Kidney epithelial cell (primary cell): ENCODE results near the gene C1orf159. TPM values are rescaled to one million over a fixed set of nuclear protein-coding genes. Genes with fewer than 3 reads are reported as not detected.

Source experiments
- DNase-seq: peaks from one replicate; pipeline ENCODE4 v3.0.0-alpha.2; 2010; ENCODE audit warnings: low read depth
- H3K27me3 ChIP-seq: 2 replicates; pipeline ENCODE4 v1.6.0; 2011; ENCODE audit warnings: low read length; ENCODE audit not compliant: control insufficient read depth, insufficient read depth
- H3K36me3 ChIP-seq: 2 replicates; pipeline ENCODE4 v1.5.1; 2011; ENCODE audit warnings: low read length; ENCODE audit not compliant: control insufficient read depth, insufficient read depth
- H3K4me3 ChIP-seq: 2 replicates; pipeline ENCODE4 v1.5.1; 2011; ENCODE audit warnings: low read depth, mild to moderate bottlenecking, control low read depth, low read length
- total RNA-seq: library from RNA; depleted of rRNA; stranded (reverse); fragments of >200 nt; gene quantifications from 2 replicates; pipeline ENCODE4 v1.2.3, GENCODE V29; 2015
- TF ChIP-seq, protein P1 (sequence below): IDR thresholded peaks from 2 replicates; pipeline ENCODE4 v1.5.1; 2011; ENCODE audit warnings: mild to moderate bottlenecking, moderate library complexity, low read length, control low read depth, inconsistent platforms; ENCODE audit not compliant: insufficient read depth, poor library complexity, severe bottlenecking

Gene C1orf159
- total RNA-seq, 1 donor from 2014 or later, result 20.3 TPM

DNA sequence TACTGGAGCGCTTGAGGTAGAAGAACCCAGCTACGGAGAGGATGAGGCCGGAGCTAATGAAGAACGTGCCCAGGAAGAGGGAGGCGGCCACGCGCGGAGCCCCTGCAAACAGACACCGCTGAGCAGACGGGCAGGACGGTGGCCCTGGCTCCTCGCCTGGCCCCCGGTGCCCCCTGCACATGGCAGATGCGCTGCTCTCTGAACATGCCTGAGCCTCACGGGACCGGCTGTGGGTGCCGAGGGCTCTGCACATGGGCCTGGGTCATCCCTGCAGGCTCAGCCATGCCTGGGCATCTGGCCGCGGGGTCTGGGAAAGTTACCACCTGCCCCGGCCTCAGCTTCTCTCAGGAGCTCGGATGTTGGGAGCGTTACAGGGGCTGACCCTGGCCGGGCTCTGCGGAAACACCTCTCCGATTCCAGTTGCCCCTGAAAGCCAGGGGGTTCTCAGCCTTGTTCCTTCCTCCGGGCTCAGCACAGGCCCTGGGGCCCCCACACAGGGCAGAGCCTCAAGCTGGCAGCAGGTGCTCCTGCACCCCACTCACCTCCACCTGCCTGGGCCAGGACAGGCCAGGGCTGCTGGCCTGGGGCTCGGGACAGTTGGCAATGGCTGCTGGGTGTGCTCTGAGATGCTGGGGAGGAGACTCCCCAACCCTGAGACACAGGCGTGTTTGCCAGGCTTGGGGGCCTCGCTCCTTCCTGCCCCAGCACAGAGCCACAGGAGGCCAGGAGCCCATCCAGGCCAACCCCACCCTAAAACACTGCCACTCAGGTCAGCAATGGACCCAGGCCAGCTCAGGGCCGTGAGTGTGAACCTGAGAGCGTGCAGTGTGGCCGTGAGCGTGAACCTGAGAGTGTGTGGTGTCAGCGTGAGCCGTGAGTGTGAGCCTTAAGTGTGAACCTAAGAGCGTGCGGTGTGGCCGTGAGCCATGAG is 29.7 kb downstream of the C1orf159 start:
- DNase-seq, result no peak
- no peaks in the 10 kb centered on the region for H3K27me3 ChIP-seq
- TF ChIP-seq, protein P1, sequence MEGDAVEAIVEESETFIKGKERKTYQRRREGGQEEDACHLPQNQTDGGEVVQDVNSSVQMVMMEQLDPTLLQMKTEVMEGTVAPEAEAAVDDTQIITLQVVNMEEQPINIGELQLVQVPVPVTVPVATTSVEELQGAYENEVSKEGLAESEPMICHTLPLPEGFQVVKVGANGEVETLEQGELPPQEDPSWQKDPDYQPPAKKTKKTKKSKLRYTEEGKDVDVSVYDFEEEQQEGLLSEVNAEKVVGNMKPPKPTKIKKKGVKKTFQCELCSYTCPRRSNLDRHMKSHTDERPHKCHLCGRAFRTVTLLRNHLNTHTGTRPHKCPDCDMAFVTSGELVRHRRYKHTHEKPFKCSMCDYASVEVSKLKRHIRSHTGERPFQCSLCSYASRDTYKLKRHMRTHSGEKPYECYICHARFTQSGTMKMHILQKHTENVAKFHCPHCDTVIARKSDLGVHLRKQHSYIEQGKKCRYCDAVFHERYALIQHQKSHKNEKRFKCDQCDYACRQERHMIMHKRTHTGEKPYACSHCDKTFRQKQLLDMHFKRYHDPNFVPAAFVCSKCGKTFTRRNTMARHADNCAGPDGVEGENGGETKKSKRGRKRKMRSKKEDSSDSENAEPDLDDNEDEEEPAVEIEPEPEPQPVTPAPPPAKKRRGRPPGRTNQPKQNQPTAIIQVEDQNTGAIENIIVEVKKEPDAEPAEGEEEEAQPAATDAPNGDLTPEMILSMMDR, result no peak
- no peaks in the 10 kb centered on the region for H3K36me3 ChIP-seq
- no peak overlapping the region for H3K4me3 ChIP-seq

DNA sequence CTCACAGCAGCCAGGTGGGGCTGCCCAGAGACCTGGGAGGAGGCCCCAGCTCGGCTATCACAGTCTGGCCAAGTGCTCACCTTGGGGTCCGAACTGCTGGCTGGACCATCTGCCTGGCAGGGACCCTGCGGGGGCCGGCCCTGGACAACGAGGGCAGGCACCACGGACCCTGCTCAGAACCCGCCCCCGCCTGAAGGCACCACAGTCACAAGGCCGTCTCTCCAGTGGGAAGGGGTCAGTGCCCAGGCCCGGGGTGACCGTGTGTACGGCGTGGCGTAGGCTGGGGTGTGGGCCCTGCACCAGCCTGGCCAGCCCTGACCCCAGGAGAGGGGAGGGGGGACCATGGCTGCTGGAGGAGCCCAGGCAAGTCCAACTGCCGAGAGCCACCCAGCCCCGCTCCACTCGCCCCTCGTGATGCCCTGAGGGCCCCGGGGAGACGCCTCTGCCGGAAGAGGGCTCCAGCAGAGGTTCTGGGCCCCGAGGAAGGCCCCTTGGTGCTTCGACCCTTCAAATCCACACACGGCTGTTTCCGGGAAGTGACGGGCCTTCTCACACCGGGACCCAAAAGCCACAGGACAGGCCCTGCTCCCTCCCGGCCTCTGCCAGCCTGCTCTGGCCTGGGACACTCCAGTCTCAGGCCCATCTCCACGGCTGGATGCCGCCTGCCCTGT is 30.6 kb downstream of the C1orf159 start:
- Histone ChIP-seq H3K4me3 (no peak overlapping the region), H3K27me3 (no peaks in the 10 kb centered on the region), H3K36me3 (no peaks in the 10 kb centered on the region)
- TF ChIP-seq, protein P1, result no peak
- DNase-seq, result no peak

DNA sequence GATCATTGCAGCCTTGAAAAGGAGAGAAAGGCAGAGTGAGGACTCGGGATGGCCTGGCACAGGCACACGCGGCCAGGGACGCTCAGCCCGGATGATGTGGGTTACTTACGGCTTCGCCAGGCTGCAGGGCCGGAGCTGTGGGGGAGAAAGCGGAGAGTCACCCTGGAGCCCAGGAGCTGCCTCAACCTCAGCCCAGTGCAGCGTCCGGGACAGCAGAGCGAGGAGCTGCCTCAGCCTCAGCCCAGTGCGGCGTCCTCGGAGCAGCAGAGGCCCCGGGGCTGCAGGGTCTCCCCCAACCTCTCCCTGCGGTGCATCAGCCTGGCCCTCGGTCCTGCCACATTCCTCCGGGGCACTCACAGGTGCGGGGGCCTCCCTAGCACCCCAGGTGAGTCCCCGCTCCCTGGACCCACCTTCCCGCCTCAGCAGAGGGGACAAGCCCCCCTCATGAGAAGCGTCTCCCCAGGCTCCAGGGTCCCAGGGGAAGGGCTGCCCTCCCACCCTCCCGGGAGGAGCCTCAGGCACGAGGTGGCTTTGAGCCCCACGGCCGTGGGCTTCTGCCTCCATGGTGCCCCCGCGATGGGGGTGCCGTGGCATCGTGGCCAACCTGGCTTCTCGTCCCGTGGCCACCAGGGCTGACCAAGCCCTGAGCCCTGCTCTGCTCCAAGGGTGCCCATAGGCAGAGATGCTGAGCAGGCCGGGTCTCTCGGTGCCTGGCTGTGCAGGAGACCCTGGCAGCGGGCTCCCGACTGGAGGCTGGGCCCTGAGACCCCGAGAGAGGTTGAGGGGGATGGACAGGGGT is 31.3 kb downstream of the C1orf159 start:
- DNase-seq, result no peak
- Histone ChIP-seq H3K4me3 (no peak overlapping the region), H3K27me3 (no peaks in the 10 kb centered on the region), H3K36me3 (no peaks in the 10 kb centered on the region)
- TF ChIP-seq, protein P1, result no peak

DNA sequence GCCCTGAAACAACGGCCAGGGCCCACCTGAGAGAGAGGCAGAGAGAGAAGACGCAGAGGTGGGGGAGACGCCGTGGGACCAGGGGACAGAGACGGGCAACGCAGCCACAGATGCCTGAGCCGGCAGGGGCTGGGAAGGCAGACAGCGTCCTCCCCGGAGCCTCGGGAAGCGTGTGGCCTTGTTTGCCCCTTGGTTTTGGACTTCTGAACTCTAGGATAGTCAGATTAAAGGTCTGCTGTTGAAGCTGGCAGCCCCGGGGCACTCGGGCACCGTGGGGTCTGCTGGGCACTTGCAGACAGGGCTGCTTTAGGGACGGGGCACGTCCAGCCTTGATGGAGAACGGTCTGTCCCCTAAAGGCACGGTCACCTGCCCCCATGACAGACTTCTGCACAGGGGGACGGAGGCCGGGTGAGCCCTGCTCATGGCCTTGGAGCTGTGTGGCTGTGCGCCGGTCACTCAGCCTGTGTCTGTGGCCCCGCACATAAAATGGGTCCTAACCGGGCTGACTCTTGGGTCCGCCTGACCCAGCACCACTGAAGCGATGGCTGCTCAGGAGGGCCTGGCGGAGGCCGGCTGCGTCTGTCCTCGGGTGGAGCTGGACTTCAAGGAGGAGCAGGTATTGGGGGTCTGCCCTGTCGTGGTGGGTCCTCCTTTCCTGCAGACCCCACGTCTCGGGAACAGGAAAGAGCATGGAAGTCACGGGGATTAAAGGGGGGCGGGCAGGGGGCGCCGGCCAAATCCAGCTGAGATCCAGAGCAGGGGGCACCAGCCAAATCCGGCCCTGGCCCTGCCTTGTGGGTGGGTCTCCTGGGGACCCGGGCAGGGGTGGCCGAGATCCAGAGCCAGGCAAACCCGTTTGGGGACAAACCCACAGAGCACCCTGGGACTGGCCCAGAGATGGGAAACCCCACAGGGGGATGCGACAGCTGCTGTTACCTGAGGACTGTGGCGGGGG is 32.2 kb downstream of the C1orf159 start:
- H3K4me3 ChIP-seq, result no peak overlapping the region
- no peaks in the 10 kb centered on the region for H3K27me3 ChIP-seq
- H3K36me3 ChIP-seq, result no peaks in the 10 kb centered on the region
- TF ChIP-seq, protein P1, result no peak
- DNase-seq, result no peak

DNA sequence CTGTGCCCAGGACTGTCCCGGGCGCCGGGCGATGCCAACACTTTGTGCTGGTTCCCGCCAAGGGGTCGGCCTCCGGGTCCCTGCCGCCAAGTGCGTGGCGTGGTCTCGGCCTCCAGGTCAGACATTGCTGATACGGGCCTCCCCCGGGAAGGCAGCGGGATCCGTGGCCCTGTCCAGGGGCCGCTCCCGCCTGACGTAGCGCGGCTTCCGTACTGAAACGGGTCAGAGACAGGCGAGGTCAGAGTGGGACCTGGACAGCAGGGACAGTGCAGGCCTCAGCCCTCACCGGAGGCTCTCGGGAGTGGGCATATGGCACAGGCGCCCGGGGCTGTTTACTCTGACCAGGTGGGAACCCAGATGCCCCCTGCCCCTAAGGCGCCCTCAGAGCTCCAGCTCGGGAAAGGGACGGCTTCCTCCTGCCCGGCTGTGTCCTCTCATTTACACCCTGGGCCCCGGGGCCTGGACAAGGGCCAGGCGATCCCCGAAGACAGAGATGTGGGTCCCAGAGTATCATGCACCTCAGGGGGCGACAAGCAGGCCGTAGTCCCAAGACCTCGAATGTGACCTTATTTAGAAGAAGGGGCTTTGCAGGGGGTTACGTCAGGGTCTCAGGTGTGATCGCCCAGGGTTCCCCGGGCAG is 33.0 kb downstream of the C1orf159 start:
- DNase-seq, result no peak
- TF ChIP-seq, protein P1, result no peak
- Histone ChIP-seq H3K27me3 (no peaks in the 10 kb centered on the region), H3K36me3 (no peaks in the 10 kb centered on the region), H3K4me3 (no peak overlapping the region)
